K562 (cell line): ENCODE results near the gene PLPPR2. TPM values are rescaled to one million over a fixed set of nuclear protein-coding genes. Genes with fewer than 3 reads are reported as not detected.

Experiments
- CREB3L1 ChIP-seq: fragments of 450-650 bp; IDR thresholded peaks from 2 replicates; pipeline ENCODE4 v1.6.1; 2014; ENCODE audit warnings: low read depth, mild to moderate bottlenecking, moderate library complexity, borderline replicate concordance
- E2F4 ChIP-seq: sonication (generic); formaldehyde crosslinking; IDR thresholded peaks from 2 replicates; pipeline ENCODE4 v1.8.0; 2022; ENCODE audit warnings: mild to moderate bottlenecking, low read depth, missing genetic modification reagents
- MYNN ChIP-seq, 2 experiments: sonication (generic); formaldehyde crosslinking in 1 of 2; IDR thresholded peaks; 2 replicates each; pipeline versions ENCODE4 v1.5.0 to v1.6.1; 2016 to 2020; ENCODE audit warnings: antibody characterized with exemption in 1 of 2, missing genetic modification reagents in 1 of 2
- RAD21 ChIP-seq, 2 experiments: fragments of 250-450 bp in 1 of 2; fragments of 450-650 bp in 1 of 2; sonication (Bioruptor Pico) in 1 of 2; formaldehyde crosslinking in 1 of 2; IDR thresholded peaks in 1 of 2; conservative IDR thresholded peaks in 1 of 2; 2 replicates each; pipeline versions ENCODE4 v1.4.0 to v1.8.0; 2020 to 2022; ENCODE audit warnings: mild to moderate bottlenecking in 2 of 2, moderate library complexity in 1 of 2
- RCOR1 ChIP-seq, 2 experiments: IDR thresholded peaks; 2 replicates each; pipeline ENCODE4 v1.6.1; 2012; ENCODE audit warnings: low read depth in 2 of 2, low read length in 2 of 2, borderline replicate concordance in 1 of 2, improper control_type of control experiment in 1 of 2
- REST ChIP-seq, 2 experiments: fragments of 450-650 bp; formaldehyde crosslinking in 1 of 2; IDR thresholded peaks; 2 replicates each; pipeline versions ENCODE4 v1.4.0 to v1.6.1; 2014 to 2020; ENCODE audit warnings: mild to moderate bottlenecking in 2 of 2, borderline replicate concordance in 1 of 2, low read depth in 1 of 2
- VEZF1 ChIP-seq: fragments of 200-800 bp; sonication (Bioruptor generic); IDR thresholded peaks from 2 replicates; pipeline ENCODE4 v1.6.1; 2017; ENCODE audit warnings: missing genetic modification characterization, missing compliant biosample characterization
- ZBTB7A ChIP-seq: IDR thresholded peaks from 2 replicates; pipeline ENCODE4 v1.6.1; 2011; ENCODE audit warnings: low read depth, mild to moderate bottlenecking, low read length, moderate library complexity, borderline replicate concordance; ENCODE audit not compliant: control insufficient read depth
- polyA plus RNA-seq, 8 experiments: library from polyadenylated mRNA; depleted of rRNA in 4 of 8; stranded (reverse) in 5 of 8; unstranded in 3 of 8; fragments of >200 nt; fragmentation: Nextera tagmentation in 2 of 8; fragmentation: Illumina TruSeq in 1 of 8; extraction: Ambion mirVana in 2 of 8; extraction: Trizol in 1 of 8; gene quantifications; 2 replicates each; pipeline versions ENCODE4 v1.2.1 to v1.2.3, GENCODE V29; 2011 to 2014; ENCODE audit warnings: inconsistent platforms in 1 of 8, missing spikeins in 1 of 8
- total RNA-seq, 7 experiments: library from RNA; depleted of rRNA in 6 of 7; stranded (reverse); fragments of >200 nt in 6 of 7; fragmentation: Illumina TruSeq in 2 of 7; extraction: Trizol in 2 of 7; gene quantifications; 2 replicates each; pipeline versions ENCODE4 v1.2.1 to v1.2.3, GENCODE V29; 2011 to 2021; ENCODE audit warnings: low replicate concordance in 1 of 7

PLPPR2 gene
- total and polyA plus RNA-seq, 9 of the 15 experiments (the other 6 are each of a cell fraction or from before 2014, with no cell fraction given), result 0.49 to 15.9 (median 3.4) TPM

- TF ChIP-seq MYNN (IDR thresholded peaks at IDR 0.05) (peak; percentile 78), MYNN (CRISPR knock-in tag; IDR thresholded peaks at IDR 0.05) (no peak), RCOR1 (IDR thresholded peaks at IDR 0.05; ENCODE audit: borderline replicate concordance in 1 of 2, low read depth in 2 of 2, low read length in 2 of 2) (peak in 1 of 2 experiments; percentile 75; a peak in 2 of 4 replicates), REST (IDR thresholded peaks at IDR 0.05; ENCODE audit: borderline replicate concordance) (peak; percentile 91), REST (CRISPR knock-in tag; IDR thresholded peaks at IDR 0.05; ENCODE audit: low read depth) (no peak), RAD21 (CRISPR knock-in tag; conservative IDR thresholded peaks at IDR 0.05 in 1 of 2, IDR thresholded peaks at IDR 0.05 in 1 of 2) (peak; percentile 56 to 83), ZBTB7A (peak; percentile 81), VEZF1 (CRISPR knock-in tag) (peak; percentile 88), CREB3L1 (0 out of 2 replicates have a peak, but pooled peaks have one; percentile 45), E2F4 (CRISPR knock-in tag) (0 out of 2 replicates have a peak, but pooled peaks have one; percentile 38)
These were observed 27.9 kb downstream of the PLPPR2 start (continued) for GRCh38 chr19:11382898-11383705.
